Right cardiac atrium (tissue), 5 donors: ENCODE data around the gene LRRC8B. TPM values are rescaled to one million over a fixed set of nuclear protein-coding genes. Genes with fewer than 3 reads are reported as not detected.

Experiments used
- ATAC-seq, 2 donors: fragments of 200-7000 bp; cut with Tn5 transposase; one replicate each; pipeline versions ENCODE4 v1.8.0 to v1.9.1; 2020; ENCODE audit warnings: moderate library complexity in 2 of 2, mild to moderate bottlenecking in 1 of 2
- DNase-seq, 3 donors: peaks; one replicate each; pipeline ENCODE4 v3.0.0-alpha.2; 2020
- H3K27ac ChIP-seq: one replicate; pipeline ENCODE4 v1.5.1; 2013; ENCODE audit warnings: mild to moderate bottlenecking, low read length, control low read depth, moderate library complexity
- H3K27me3 ChIP-seq: one replicate; pipeline ENCODE4 v1.6.1; 2013; ENCODE audit not compliant: control insufficient read depth, insufficient read depth
- H3K4me1 ChIP-seq: one replicate; pipeline ENCODE4 v1.6.1; 2013; ENCODE audit warnings: low read length; ENCODE audit not compliant: control insufficient read depth, insufficient read depth
- H3K4me3 ChIP-seq: one replicate; pipeline ENCODE4 v1.5.1; 2013; ENCODE audit warnings: low read length, control low read depth
- H3K9me3 ChIP-seq: one replicate; pipeline ENCODE4 v1.6.1; 2013; ENCODE audit warnings: low read length; ENCODE audit not compliant: control insufficient read depth
- WGBS: extraction: QIAGEN DNeasy Blood & Tissue Kit; methylation state at CpG from one replicate; pipeline ENCODE4 v1.1.7; 2013; 5-methylcytosine and 5-hydroxymethylcytosine counted together
- intact Hi-C, 4 donors: fragments of 100-400 bp; cut with DNase I; formaldehyde crosslinking; loops; one replicate each; pipeline versions ENCODE4 v1.11.0 to v1.14.0; 2022 to 2023
- polyA plus RNA-seq: library from polyadenylated mRNA; stranded (reverse); fragments of 200-250 nt; gene quantifications from one replicate; pipeline ENCODE4 v1.2.3, GENCODE V29; 2013
- total RNA-seq, 4 donors: library from RNA; stranded (reverse); fragmentation: NEBNext Ultra II Directional; extraction: Animal tissue kit (Norgen Biotek cat#: 25700); gene quantifications; one replicate each; pipeline ENCODE4 v1.2.1, GENCODE V29; 2021
- donor health status: healthy with polysubstance abuse.
- donor health status: DM: no; HTN: yes; CAD: no.
- donor health status: DM: no; HTN: no; CAD: no.
- donor health status: DM: no; HTN: yes; CAD: no; lungs with severe emphysema.
- donor health status: DM: yes; HTN: yes; CAD: no.

The LRRC8B gene
- total and polyA plus RNA-seq, 5 donors = 1.4 to 5.6 (median 5.1) TPM

GRCh38 chr1:89567797-89568196, 43.2 kb downstream of the LRRC8B start:
- WGBS = 42% methylated on average over 3 of the region's 3 CpGs
- no peak overlapping the region for H3K4me3 ChIP-seq
- no peaks in the 10 kb centered on the region for H3K9me3 ChIP-seq
- DNase-seq (no peak), ATAC-seq (no peak)
- H3K4me1 ChIP-seq = peaks cover 4% of the 10 kb centered on the region
- H3K27ac ChIP-seq = no peak overlapping the region
- intact Hi-C loops = no loop called here
- no peaks in the 10 kb centered on the region for H3K27me3 ChIP-seq

GRCh38 chr1:89573410-89573809, 48.8 kb downstream of the LRRC8B start:
- intact Hi-C loops = no loop called here
- Histone ChIP-seq H3K4me3 (no peak overlapping the region), H3K9me3 (no peaks in the 10 kb centered on the region), H3K27me3 (no peaks in the 10 kb centered on the region), H3K4me1 (no peaks in the 10 kb centered on the region), H3K27ac (no peak overlapping the region)
- ATAC-seq (no peak), DNase-seq (no peak)

GRCh38 chr1:89574621-89575020, 50.0 kb downstream of the LRRC8B start:
- Histone ChIP-seq H3K27me3 (no peaks in the 10 kb centered on the region), H3K4me1 (no peaks in the 10 kb centered on the region), H3K27ac (no peak overlapping the region), H3K4me3 (no peak overlapping the region), H3K9me3 (no peaks in the 10 kb centered on the region)
- intact Hi-C loops = no loop called here
- no peak for DNase-seq
- no peak for ATAC-seq
- WGBS = 80% methylated on average over 4 of the region's 4 CpGs

- H3K27ac ChIP-seq = no peak overlapping the region
- 98% methylated on average over 1 of the region's 1 CpG for WGBS
- intact Hi-C loops = no loop called here
- ATAC-seq (no peak), DNase-seq (no peak)
- no peaks in the 10 kb centered on the region for H3K9me3 ChIP-seq
- no peaks in the 10 kb centered on the region for H3K4me1 ChIP-seq
- H3K27me3 ChIP-seq = no peaks in the 10 kb centered on the region
- no peak overlapping the region for H3K4me3 ChIP-seq
These were observed 50.6 kb downstream of the LRRC8B start for GRCh38 chr1:89575207-89575606.

GRCh38 chr1:89576013-89576412, 51.4 kb downstream of the LRRC8B start:
- Histone ChIP-seq H3K27me3 (no peaks in the 10 kb centered on the region), H3K4me3 (no peak overlapping the region), H3K27ac (no peak overlapping the region), H3K4me1 (no peaks in the 10 kb centered on the region), H3K9me3 (no peaks in the 10 kb centered on the region)
- ATAC-seq (no peak), DNase-seq (no peak)
- 83% methylated on average over 3 of the region's 3 CpGs for WGBS
- intact Hi-C loops = no loop called here

- 95% methylated on average over 1 of the region's 1 CpG for WGBS
- ATAC-seq (no peak), DNase-seq (no peak)
- no peak overlapping the region for H3K27ac ChIP-seq
- intact Hi-C loops = no loop called here
- no peaks in the 10 kb centered on the region for H3K27me3 ChIP-seq
- H3K4me3 ChIP-seq = no peak overlapping the region
- H3K4me1 ChIP-seq = no peaks in the 10 kb centered on the region
- H3K9me3 ChIP-seq = no peaks in the 10 kb centered on the region
These were observed 53.5 kb downstream of the LRRC8B start for GRCh38 chr1:89578151-89578550.

- ATAC-seq (no peak), DNase-seq (no peak)
- intact Hi-C loops = no loop called here
- Histone ChIP-seq H3K4me1 (no peaks in the 10 kb centered on the region), H3K4me3 (no peak overlapping the region), H3K27me3 (no peaks in the 10 kb centered on the region), H3K27ac (no peak overlapping the region), H3K9me3 (no peaks in the 10 kb centered on the region)
- 98% methylated on average over 2 of the region's 2 CpGs for WGBS
These were observed 54.5 kb downstream of the LRRC8B start for GRCh38 chr1:89578946-89579684.

- Histone ChIP-seq H3K4me1 (no peaks in the 10 kb centered on the region), H3K27ac (no peak overlapping the region), H3K4me3 (no peak overlapping the region), H3K27me3 (no peaks in the 10 kb centered on the region), H3K9me3 (no peaks in the 10 kb centered on the region)
- WGBS = 96% methylated on average over 7 of the region's 7 CpGs
- intact Hi-C loops = loop anchor here in 2 of 4 donors (10.0 kb wide), 2 partner anchors 45 to 55 kb away; partner anchors contain the start of gene LRRC8B (in 1 of the 2)
- DNase-seq = no peak
- ATAC-seq = no peak
These were observed 55.4 kb downstream of the LRRC8B start for GRCh38 chr1:89580036-89580435.

- Histone ChIP-seq H3K27me3 (no peaks in the 10 kb centered on the region), H3K9me3 (no peaks in the 10 kb centered on the region), H3K4me3 (no peak overlapping the region), H3K27ac (no peak overlapping the region), H3K4me1 (no peaks in the 10 kb centered on the region)
- no peak for DNase-seq
- ATAC-seq = no peak
- WGBS = 100% methylated on average over 1 of the region's 1 CpG
- intact Hi-C loops = loop anchor here in 2 of 4 donors (10.0 kb wide), 2 partner anchors 47 to 57 kb away; partner anchors contain the start of gene LRRC8B (in 1 of the 2)
These were observed 57.2 kb downstream of the LRRC8B start for GRCh38 chr1:89581859-89582258.

GRCh38 chr1:89582571-89582970, 57.9 kb downstream of the LRRC8B start:
- H3K9me3 ChIP-seq = no peaks in the 10 kb centered on the region
- WGBS = 91% methylated on average over 9 of the region's 9 CpGs
- no peaks in the 10 kb centered on the region for H3K27me3 ChIP-seq
- ATAC-seq = no peak
- intact Hi-C loops = loop anchor here in 2 of 4 donors (10.0 kb wide), 2 partner anchors 48 to 58 kb away; partner anchors contain the start of gene LRRC8B (in 1 of the 2)
- DNase-seq = no peak
- H3K4me3 ChIP-seq = no peak overlapping the region
- H3K27ac ChIP-seq = no peak overlapping the region
- no peaks in the 10 kb centered on the region for H3K4me1 ChIP-seq

- no peak for ATAC-seq
- WGBS = 95% methylated on average over 2 of the region's 2 CpGs
- no peaks in the 10 kb centered on the region for H3K4me1 ChIP-seq
- no peak for DNase-seq
- H3K9me3 ChIP-seq = no peaks in the 10 kb centered on the region
- H3K27me3 ChIP-seq = no peaks in the 10 kb centered on the region
- no peak overlapping the region for H3K27ac ChIP-seq
- H3K4me3 ChIP-seq = no peak overlapping the region
- intact Hi-C loops = loop anchor here in 2 of 4 donors (10.0 kb wide), 2 partner anchors 49 to 59 kb away; partner anchors contain the start of gene LRRC8B (in 1 of the 2)
These were observed 59.6 kb downstream of the LRRC8B start for GRCh38 chr1:89584211-89584610.
